Osteocyte (in vitro differentiated cells): ENCODE data around the gene SMAGP. TPM values are rescaled to one million over a fixed set of nuclear protein-coding genes. Genes with fewer than 3 reads are reported as not detected.

Experiments
- DNase-seq: peaks from one replicate; pipeline ENCODE4 v3.0.0; 2021; ENCODE audit warnings: mixed read lengths; ENCODE audit not compliant: unreplicated experiment; ENCODE audit errors: extremely low spot score
- H3K27ac Mint-ChIP-seq: one replicate; pipeline ENCODE4 v1.8.0; 2021; ENCODE audit warnings: mild to moderate bottlenecking, mixed read lengths; ENCODE audit not compliant: unreplicated experiment
- H3K27me3 Mint-ChIP-seq: one replicate; pipeline ENCODE4 v1.8.0; 2021; ENCODE audit warnings: mixed read lengths; ENCODE audit not compliant: unreplicated experiment
- H3K36me3 Mint-ChIP-seq: one replicate; pipeline ENCODE4 v1.8.0; 2021; ENCODE audit warnings: mixed read lengths; ENCODE audit not compliant: unreplicated experiment
- H3K4me1 Mint-ChIP-seq: one replicate; pipeline ENCODE4 v1.8.0; 2021; ENCODE audit warnings: mixed read lengths; ENCODE audit not compliant: unreplicated experiment
- H3K4me3 Mint-ChIP-seq: one replicate; pipeline ENCODE4 v1.8.0; 2021; ENCODE audit warnings: mild to moderate bottlenecking, moderate library complexity, mixed read lengths; ENCODE audit not compliant: unreplicated experiment
- H3K9me3 Mint-ChIP-seq: one replicate; pipeline ENCODE4 v1.8.0; 2021; ENCODE audit warnings: mixed read lengths; ENCODE audit not compliant: unreplicated experiment
- total RNA-seq: library from RNA; stranded (reverse); gene quantifications from 2 replicates; pipeline ENCODE4 v1.2.1, GENCODE V29; 2021
- TF ChIP-seq, protein P1 (sequence below): fragments of 200-600 bp; sonication (generic); IDR thresholded peaks from 2 replicates; pipeline ENCODE4 v1.5.0; 2021; ENCODE audit warnings: antibody characterized with exemption, mild to moderate bottlenecking, moderate library complexity

SMAGP gene
- total RNA-seq, 1 donor from 2014 or later: 4.3 TPM

DNA sequence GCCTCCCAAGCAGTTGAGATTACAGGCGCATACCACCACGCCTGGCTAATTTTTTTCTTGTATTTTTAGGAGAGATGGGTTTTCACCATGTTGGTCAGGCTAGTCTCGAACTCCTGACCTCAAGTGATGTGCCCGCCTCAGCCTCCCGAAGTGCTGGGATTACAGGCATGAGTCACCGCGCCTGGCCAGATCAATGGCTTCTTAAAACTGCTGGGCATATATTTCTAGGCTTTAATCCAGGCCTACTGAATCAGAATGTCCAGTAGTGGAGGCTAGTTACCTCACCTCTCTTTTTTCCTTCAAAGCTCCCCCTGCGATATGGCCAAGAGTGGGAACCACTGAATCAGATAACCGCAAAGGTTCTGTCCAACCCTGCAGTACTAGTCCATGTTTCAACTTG is 69.4 kb downstream of the SMAGP start:
- H3K4me3 Mint-ChIP-seq: no peak overlapping the region
- H3K36me3 Mint-ChIP-seq: peaks cover 2% of the 10 kb centered on the region
- TF ChIP-seq, protein P1, sequence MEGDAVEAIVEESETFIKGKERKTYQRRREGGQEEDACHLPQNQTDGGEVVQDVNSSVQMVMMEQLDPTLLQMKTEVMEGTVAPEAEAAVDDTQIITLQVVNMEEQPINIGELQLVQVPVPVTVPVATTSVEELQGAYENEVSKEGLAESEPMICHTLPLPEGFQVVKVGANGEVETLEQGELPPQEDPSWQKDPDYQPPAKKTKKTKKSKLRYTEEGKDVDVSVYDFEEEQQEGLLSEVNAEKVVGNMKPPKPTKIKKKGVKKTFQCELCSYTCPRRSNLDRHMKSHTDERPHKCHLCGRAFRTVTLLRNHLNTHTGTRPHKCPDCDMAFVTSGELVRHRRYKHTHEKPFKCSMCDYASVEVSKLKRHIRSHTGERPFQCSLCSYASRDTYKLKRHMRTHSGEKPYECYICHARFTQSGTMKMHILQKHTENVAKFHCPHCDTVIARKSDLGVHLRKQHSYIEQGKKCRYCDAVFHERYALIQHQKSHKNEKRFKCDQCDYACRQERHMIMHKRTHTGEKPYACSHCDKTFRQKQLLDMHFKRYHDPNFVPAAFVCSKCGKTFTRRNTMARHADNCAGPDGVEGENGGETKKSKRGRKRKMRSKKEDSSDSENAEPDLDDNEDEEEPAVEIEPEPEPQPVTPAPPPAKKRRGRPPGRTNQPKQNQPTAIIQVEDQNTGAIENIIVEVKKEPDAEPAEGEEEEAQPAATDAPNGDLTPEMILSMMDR: no peak
- H3K27me3 Mint-ChIP-seq: no peaks in the 10 kb centered on the region
- no peak for DNase-seq
- no peak overlapping the region for H3K27ac Mint-ChIP-seq
- no peaks in the 10 kb centered on the region for H3K4me1 Mint-ChIP-seq
- H3K9me3 Mint-ChIP-seq: no peaks in the 10 kb centered on the region

DNA sequence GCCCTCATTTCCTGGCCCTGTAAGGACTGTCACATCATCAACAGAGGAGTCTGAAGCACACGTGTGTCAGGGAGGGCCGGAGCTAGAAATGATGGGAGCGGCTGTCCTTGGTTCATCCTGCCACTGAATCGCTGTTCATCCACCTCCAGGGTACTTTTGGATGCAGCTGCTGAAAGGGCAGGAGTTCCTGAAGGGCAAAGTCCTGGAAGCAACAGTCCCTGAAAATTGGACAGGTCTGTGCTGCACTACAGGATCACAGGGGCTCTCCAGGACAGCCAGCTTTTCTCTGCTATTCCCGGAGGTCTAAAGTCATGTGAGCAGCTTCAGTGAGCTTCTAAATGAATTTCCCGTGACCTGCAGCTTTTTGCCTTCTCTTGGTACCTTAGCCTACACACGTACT is 70.1 kb downstream of the SMAGP start:
- no peaks in the 10 kb centered on the region for H3K4me1 Mint-ChIP-seq
- H3K4me3 Mint-ChIP-seq: no peak overlapping the region
- H3K9me3 Mint-ChIP-seq: no peaks in the 10 kb centered on the region
- peaks cover 2% of the 10 kb centered on the region for H3K36me3 Mint-ChIP-seq
- no peaks in the 10 kb centered on the region for H3K27me3 Mint-ChIP-seq
- TF ChIP-seq, protein P1: no peak
- H3K27ac Mint-ChIP-seq: no peak overlapping the region
- no peak for DNase-seq

DNA sequence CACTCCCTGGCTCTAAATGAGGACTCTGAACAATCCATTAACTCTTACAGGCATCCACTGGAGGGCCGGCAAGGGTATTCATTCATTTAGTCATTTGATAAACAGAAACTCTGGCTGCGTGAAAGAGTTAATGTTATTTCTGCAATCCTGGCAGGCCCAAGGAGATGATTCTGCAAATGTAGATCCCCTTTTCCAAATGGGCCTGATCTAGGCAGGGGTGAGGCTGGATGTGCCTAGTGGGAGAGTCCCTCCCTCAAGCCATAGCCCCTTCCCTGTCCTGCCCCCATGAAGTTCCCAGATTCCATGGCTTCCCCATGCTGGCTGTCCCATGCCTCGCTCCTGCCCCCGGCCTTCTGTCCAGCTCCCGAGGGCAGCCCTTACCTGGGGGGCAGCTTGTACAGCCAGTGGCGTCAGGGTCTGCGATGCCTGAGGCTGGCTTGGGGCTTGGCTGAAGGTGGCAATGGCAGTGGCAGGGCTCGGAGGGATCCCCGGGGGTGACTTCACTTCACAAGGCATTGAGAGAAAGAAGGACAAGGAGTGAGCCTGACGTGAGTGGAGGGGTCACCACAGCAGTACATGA is 70.8 kb downstream of the SMAGP start:
- H3K4me1 Mint-ChIP-seq: no peaks in the 10 kb centered on the region
- DNase-seq: no peak

DNA sequence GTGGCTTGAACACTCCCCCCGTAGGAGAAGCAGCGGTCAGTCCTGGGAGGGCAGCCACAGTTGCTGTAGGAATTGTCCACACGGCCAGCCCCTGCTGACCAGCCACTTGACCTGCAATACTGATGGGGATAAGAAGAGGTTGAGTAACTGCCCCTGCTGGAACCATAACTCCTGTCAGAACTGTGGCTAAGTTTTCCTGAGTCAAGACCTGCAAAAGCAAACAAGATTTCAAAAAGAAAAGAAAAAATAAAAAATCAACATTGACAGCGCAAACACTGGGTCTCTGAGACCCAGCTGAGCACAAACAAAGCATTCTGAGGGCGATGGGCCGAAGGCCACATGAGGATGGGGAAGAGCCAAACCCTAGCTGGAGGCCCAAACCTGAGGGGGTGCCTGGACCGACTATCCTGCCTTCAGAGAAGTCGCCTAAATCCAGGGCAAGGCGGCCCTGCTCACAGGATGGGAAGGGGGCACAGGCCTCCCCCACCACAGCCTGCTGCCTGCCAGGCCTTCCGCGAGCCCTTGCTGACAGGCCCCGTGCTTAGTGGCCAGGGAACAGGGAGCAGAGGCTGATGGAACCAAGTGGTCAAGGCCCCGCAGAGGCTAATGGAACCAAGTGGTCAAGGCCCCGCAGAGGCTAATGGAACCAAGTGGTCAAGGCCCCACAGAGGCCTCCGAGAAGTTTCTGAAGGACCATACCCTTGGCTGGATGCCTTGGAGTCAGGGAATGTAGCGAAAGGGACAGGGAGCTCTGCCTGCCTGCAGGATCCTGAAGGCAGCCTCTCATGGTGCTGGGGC is 71.4 kb downstream of the SMAGP start:
- no peak for DNase-seq
- Mint-ChIP-seq H3K4me1 (no peaks in the 10 kb centered on the region), H3K4me3 (no peak overlapping the region), H3K27me3 (no peaks in the 10 kb centered on the region), H3K36me3 (peaks cover 2% of the 10 kb centered on the region), H3K27ac (no peak overlapping the region), H3K9me3 (no peaks in the 10 kb centered on the region)
- TF ChIP-seq, protein P1: no peak

More for the DNA sequence above, 70.8 kb downstream of the SMAGP start:
- Mint-ChIP-seq H3K4me3 (no peak overlapping the region), H3K36me3 (peaks cover 2% of the 10 kb centered on the region), H3K27me3 (no peaks in the 10 kb centered on the region), H3K27ac (no peak overlapping the region), H3K9me3 (no peaks in the 10 kb centered on the region)
- TF ChIP-seq, protein P1: no peak

DNA sequence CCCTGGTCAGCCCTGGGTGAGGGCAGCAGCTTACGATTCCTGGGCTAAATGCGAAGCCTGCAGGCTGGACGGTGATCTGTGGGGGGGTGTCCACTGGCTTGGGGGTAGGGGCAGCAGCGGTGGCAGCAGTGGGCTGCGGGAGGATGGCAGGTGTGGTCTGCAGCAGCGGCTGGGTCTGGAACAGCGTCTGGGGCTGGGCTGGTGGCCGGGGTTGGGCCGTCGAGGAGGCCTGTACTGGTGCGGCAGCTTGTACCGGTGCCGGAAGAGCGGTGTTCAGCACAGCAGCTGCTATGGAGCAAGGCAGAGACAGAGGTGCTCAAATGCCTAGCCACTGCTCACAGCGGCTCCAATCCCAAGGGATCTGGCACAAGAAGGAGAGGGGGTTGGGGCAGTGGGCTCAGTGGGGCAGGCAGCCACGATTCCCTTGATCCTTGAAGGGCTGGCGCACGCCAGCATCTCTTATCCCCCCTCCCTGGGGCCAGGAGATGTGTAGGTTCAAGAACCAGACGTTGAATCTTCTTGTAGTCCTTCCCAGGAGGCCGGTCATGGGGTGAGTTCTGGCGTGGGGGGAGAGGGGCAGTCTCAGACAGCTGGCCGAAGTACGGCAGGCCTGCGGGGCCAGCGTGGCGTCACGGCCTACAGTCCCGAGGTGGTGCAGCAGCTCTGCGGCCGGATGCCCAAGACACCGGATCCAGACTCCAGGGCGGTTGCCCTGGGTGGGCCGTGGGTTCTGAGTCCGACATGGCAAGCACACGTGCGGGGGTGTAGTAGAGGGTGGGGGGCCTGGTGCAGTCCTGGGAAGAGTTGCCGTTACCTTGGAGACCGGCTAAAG is 72.3 kb downstream of the SMAGP start:
- no peaks in the 10 kb centered on the region for H3K27me3 Mint-ChIP-seq
- no peaks in the 10 kb centered on the region for H3K4me1 Mint-ChIP-seq
- H3K9me3 Mint-ChIP-seq: no peaks in the 10 kb centered on the region
- TF ChIP-seq, protein P1: no peak
- no peaks in the 10 kb centered on the region for H3K36me3 Mint-ChIP-seq
- H3K4me3 Mint-ChIP-seq: no peak overlapping the region
- H3K27ac Mint-ChIP-seq: no peak overlapping the region
- DNase-seq: no peak
